ENCODE results near the gene MEIS2. TPM values are rescaled to one million over a fixed set of nuclear protein-coding genes. Genes with fewer than 3 reads are reported as not detected.

The MEIS2 gene
- total RNA-seq, 2 donors from 2014 or later, result 7.1 to 9.7 TPM

- WGBS, 2 experiments (ENCODE audit: insufficient coverage in 1 of 2, insufficient read length in 1 of 2), result 98% methylated on average over 3 of the region's 3 CpGs; no CpG with 5 or more reads in 1 of the 2 experiments
- TF ChIP-seq CTCF (conservative IDR thresholded peaks at IDR 0.05), result no peak
- no peaks in the 10 kb centered on the region for H3K36me3 ChIP-seq (ENCODE audit: control insufficient read depth, insufficient read depth, low read length)
- peaks cover 7% of the 10 kb centered on the region for H3K9me3 ChIP-seq (ENCODE audit: control insufficient read depth, low read length)
- Mint-ChIP-seq H3K9me3 (no peaks in the 10 kb centered on the region), H3K27me3 (ENCODE audit: insufficient read depth) (no peaks in the 10 kb centered on the region), H3K27ac (no peak overlapping the region), H3K4me1 (peaks cover 8% of the 10 kb centered on the region), H3K4me3 (no peak overlapping the region), H3K36me3 (ENCODE audit: low read depth) (no peaks in the 10 kb centered on the region)
- no peaks in the 10 kb centered on the region for H3K27me3 ChIP-seq (ENCODE audit: control insufficient read depth, insufficient read depth, low read length, poor library complexity, severe bottlenecking)
- no peaks in the 10 kb centered on the region for H3K4me1 ChIP-seq (ENCODE audit: control insufficient read depth, insufficient read depth, low read length)
- no peak for DNase-seq
- H3K9ac ChIP-seq (ENCODE audit: extremely low read depth, low read length, poor library complexity, severe bottlenecking), result no peak overlapping the region
- H3K4me3 ChIP-seq (ENCODE audit: low read length), result no peak overlapping the region
- no peak overlapping the region for H3K27ac ChIP-seq (ENCODE audit: low read depth, low read length)
Observed at GRCh38 chr15:36972704-36973103, 127.6 kb downstream of the MEIS2 start.

- H3K36me3 ChIP-seq (ENCODE audit: control insufficient read depth, insufficient read depth, low read length), result no peaks in the 10 kb centered on the region
- Mint-ChIP-seq H3K4me1 (peaks cover 5% of the 10 kb centered on the region), H3K9me3 (no peaks in the 10 kb centered on the region), H3K4me3 (no peak overlapping the region), H3K36me3 (ENCODE audit: low read depth) (no peaks in the 10 kb centered on the region), H3K27me3 (ENCODE audit: insufficient read depth) (no peaks in the 10 kb centered on the region), H3K27ac (no peak overlapping the region)
- no peak for DNase-seq
- no peaks in the 10 kb centered on the region for H3K27me3 ChIP-seq (ENCODE audit: control insufficient read depth, insufficient read depth, low read length, poor library complexity, severe bottlenecking)
- H3K4me1 ChIP-seq (ENCODE audit: control insufficient read depth, insufficient read depth, low read length), result no peaks in the 10 kb centered on the region
- H3K9me3 ChIP-seq (ENCODE audit: control insufficient read depth, low read length), result peaks cover 10% of the 10 kb centered on the region
- TF ChIP-seq CTCF (conservative IDR thresholded peaks at IDR 0.05), result no peak
- H3K27ac ChIP-seq (ENCODE audit: low read depth, low read length), result no peak overlapping the region
- 88 to 91% methylated on average over 2 to 5 of the region's 5 CpGs for WGBS, 2 experiments (ENCODE audit: insufficient coverage in 1 of 2, insufficient read length in 1 of 2)
- no peak overlapping the region for H3K4me3 ChIP-seq (ENCODE audit: low read length)
- no peak overlapping the region for H3K9ac ChIP-seq (ENCODE audit: extremely low read depth, low read length, poor library complexity, severe bottlenecking)
Observed at GRCh38 chr15:36970522-36970921, 129.8 kb downstream of the MEIS2 start.

- WGBS, 2 experiments (ENCODE audit: insufficient coverage in 1 of 2, insufficient read length in 1 of 2), result 96 to 100% methylated on average over 2 to 4 of the region's 4 CpGs
- H3K4me3 Mint-ChIP-seq, result no peak overlapping the region
Observed at GRCh38 chr15:36967929-36968328, 132.4 kb downstream of the MEIS2 start.

More at GRCh38 chr15:36967929-36968328, 132.4 kb downstream of the MEIS2 start:
- Mint-ChIP-seq H3K4me1 (peaks cover 2% of the 10 kb centered on the region), H3K36me3 (ENCODE audit: low read depth) (no peaks in the 10 kb centered on the region), H3K27ac (no peak overlapping the region), H3K27me3 (ENCODE audit: insufficient read depth) (peaks cover 7% of the 10 kb centered on the region), H3K9me3 (no peaks in the 10 kb centered on the region)
- no peak for TF ChIP-seq CTCF (conservative IDR thresholded peaks at IDR 0.05)
- DNase-seq, result no peak
- no peak overlapping the region for H3K27ac ChIP-seq (ENCODE audit: low read depth, low read length)
- H3K9me3 ChIP-seq (ENCODE audit: control insufficient read depth, low read length), result peaks cover 10% of the 10 kb centered on the region
- H3K27me3 ChIP-seq (ENCODE audit: control insufficient read depth, insufficient read depth, low read length, poor library complexity, severe bottlenecking), result peaks cover 19% of the 10 kb centered on the region
- H3K9ac ChIP-seq (ENCODE audit: extremely low read depth, low read length, poor library complexity, severe bottlenecking), result no peak overlapping the region
- no peaks in the 10 kb centered on the region for H3K4me1 ChIP-seq (ENCODE audit: control insufficient read depth, insufficient read depth, low read length)
- H3K36me3 ChIP-seq (ENCODE audit: control insufficient read depth, insufficient read depth, low read length), result no peaks in the 10 kb centered on the region
- H3K4me3 ChIP-seq (ENCODE audit: low read length), result no peak overlapping the region
